Liver (tissue), 9 donors: ENCODE data around the gene NOS1. TPM values are rescaled to one million over a fixed set of nuclear protein-coding genes. Genes with fewer than 3 reads are reported as not detected.

ENCODE experiments used
- DNase-seq: peaks from one replicate; pipeline ENCODE4 v3.0.0-alpha.2; 2017; ENCODE audit warnings: low spot score
- H3K27ac ChIP-seq, 2 donors: one replicate each; pipeline ENCODE4 v1.7.0; 2013; ENCODE audit warnings: inconsistent platforms in 2 of 2, low read length in 2 of 2, control low read depth in 1 of 2, low read depth in 1 of 2, mild to moderate bottlenecking in 1 of 2
- H3K27me3 ChIP-seq, 4 donors: one replicate each; pipeline versions ENCODE4 v1.6.1 to v1.7.0; 2013; ENCODE audit warnings: low read length in 3 of 4, inconsistent platforms in 1 of 4, mild to moderate bottlenecking in 1 of 4, moderate library complexity in 1 of 4; ENCODE audit not compliant: control insufficient read depth in 4 of 4, insufficient read depth in 4 of 4
- H3K36me3 ChIP-seq, 4 donors: one replicate each; pipeline versions ENCODE4 v1.6.1 to v1.7.0; 2013; ENCODE audit warnings: low read length in 3 of 4, mild to moderate bottlenecking in 3 of 4, low read depth in 1 of 4, moderate library complexity in 1 of 4; ENCODE audit not compliant: control insufficient read depth in 4 of 4, insufficient read depth in 3 of 4
- H3K4me1 ChIP-seq, 4 donors: one replicate each; pipeline versions ENCODE4 v1.6.1 to v1.7.0; 2013; ENCODE audit warnings: low read length in 3 of 4, mild to moderate bottlenecking in 3 of 4, moderate library complexity in 1 of 4; ENCODE audit not compliant: control insufficient read depth in 4 of 4, insufficient read depth in 4 of 4
- H3K4me3 ChIP-seq, 3 donors: one replicate each; pipeline versions ENCODE4 v1.6.1 to v1.7.0; 2013; ENCODE audit warnings: low read length in 3 of 3, control low read depth in 1 of 3, low read depth in 1 of 3, mild to moderate bottlenecking in 1 of 3
- H3K9ac ChIP-seq, 2 donors: one replicate each; pipeline ENCODE4 v1.7.0; 2013; ENCODE audit warnings: low read length in 2 of 2, mild to moderate bottlenecking in 2 of 2, moderate library complexity in 2 of 2, control low read depth in 1 of 2, low read depth in 1 of 2
- H3K9me3 ChIP-seq, 4 donors: one replicate each; pipeline versions ENCODE4 v1.6.1 to v1.7.0; 2013; ENCODE audit warnings: low read length in 3 of 4; ENCODE audit not compliant: control insufficient read depth in 4 of 4
- ATF3 ChIP-seq: IDR thresholded peaks from 2 replicates; pipeline ENCODE4 v1.6.1; 2016; ENCODE audit warnings: antibody characterized with exemption
- EGR1 ChIP-seq, 2 donors: IDR thresholded peaks; 2 replicates each; pipeline ENCODE4 v1.6.1; 2016 to 2018; ENCODE audit warnings: antibody characterized with exemption in 2 of 2, low read depth in 2 of 2
- FOXA1 ChIP-seq: IDR thresholded peaks from 2 replicates; pipeline ENCODE4 v1.6.1; 2016; ENCODE audit warnings: antibody characterized with exemption
- FOXA2 ChIP-seq: IDR thresholded peaks from 2 replicates; pipeline ENCODE4 v1.6.1; 2016; ENCODE audit warnings: antibody characterized with exemption
- GABPA ChIP-seq, 2 donors: IDR thresholded peaks in 1 of 2; conservative IDR thresholded peaks in 1 of 2; 2 replicates each; pipeline ENCODE4 v1.6.1; 2016; ENCODE audit warnings: antibody characterized with exemption in 2 of 2, mild to moderate bottlenecking in 1 of 2, moderate library complexity in 1 of 2
- HNF4A ChIP-seq, 2 donors: conservative IDR thresholded peaks; 2 replicates each; pipeline ENCODE4 v1.6.1; 2016; ENCODE audit warnings: antibody characterized with exemption in 2 of 2, mild to moderate bottlenecking in 2 of 2
- HNF4G ChIP-seq: IDR thresholded peaks from 2 replicates; pipeline ENCODE4 v1.6.1; 2016; ENCODE audit warnings: antibody characterized with exemption
- JUND ChIP-seq, 2 donors: IDR thresholded peaks; 2 replicates each; pipeline ENCODE4 v1.6.1; 2016; ENCODE audit warnings: antibody characterized with exemption in 2 of 2
- NR2F2 ChIP-seq: IDR thresholded peaks from 2 replicates; pipeline ENCODE4 v1.6.1; 2016; ENCODE audit warnings: antibody characterized with exemption
- RAD21 ChIP-seq, 2 donors: IDR thresholded peaks; 2 replicates each; pipeline ENCODE4 v1.6.1; 2016; ENCODE audit warnings: antibody characterized with exemption in 2 of 2, mild to moderate bottlenecking in 2 of 2
- RXRA ChIP-seq, 2 donors: IDR thresholded peaks; 2 replicates each; pipeline ENCODE4 v1.6.1; 2017 to 2018; ENCODE audit warnings: antibody characterized with exemption in 2 of 2, mild to moderate bottlenecking in 1 of 2
- SP1 ChIP-seq: IDR thresholded peaks from 2 replicates; pipeline ENCODE4 v1.6.1; 2018; ENCODE audit warnings: antibody characterized with exemption, mild to moderate bottlenecking
- TAF1 ChIP-seq: conservative IDR thresholded peaks from 2 replicates; pipeline ENCODE4 v1.6.1; 2016; ENCODE audit warnings: antibody characterized with exemption, mild to moderate bottlenecking
- YY1 ChIP-seq: IDR thresholded peaks from 2 replicates; pipeline ENCODE4 v1.6.1; 2016; ENCODE audit warnings: antibody characterized with exemption, mild to moderate bottlenecking
- ZBTB33 ChIP-seq: IDR thresholded peaks from 2 replicates; pipeline ENCODE4 v1.6.1; 2016; ENCODE audit warnings: antibody characterized with exemption
- WGBS: extraction: QIAGEN DNeasy Blood & Tissue Kit; methylation state at CpG from one replicate; pipeline ENCODE4 v1.1.7; 2013; 5-methylcytosine and 5-hydroxymethylcytosine counted together
- polyA plus RNA-seq, 2 donors: library from polyadenylated mRNA; stranded (reverse) in 1 of 2; unstranded in 1 of 2; fragments of 200-250 nt in 1 of 2; fragments of >200 nt in 1 of 2; fragmentation: Nextera tagmentation in 1 of 2; extraction: Ambion mirVana in 1 of 2; gene quantifications; one replicate each; pipeline versions ENCODE4 v1.2.1 to v1.2.3, GENCODE V29; 2013 to 2015
- total RNA-seq, 2 donors: library from RNA; depleted of rRNA; stranded (reverse); fragments of >200 nt; gene quantifications; one replicate each; pipeline ENCODE4 v1.2.3, GENCODE V29; 2014
- TF ChIP-seq, protein P1 (sequence below): IDR thresholded peaks from 2 replicates; pipeline ENCODE4 v1.6.1; 2016; ENCODE audit warnings: antibody characterized with exemption, mild to moderate bottlenecking
- TF ChIP-seq, protein P2 (sequence below): fragments of 150-350 bp; IDR thresholded peaks from 2 replicates; pipeline ENCODE4 v1.5.1; 2017; ENCODE audit warnings: improper control_type of control experiment, low read depth, low read length; ENCODE audit not compliant: missing input control
- TF ChIP-seq, protein P3 (sequence below): IDR thresholded peaks from 2 replicates; pipeline ENCODE4 v1.6.1; 2016; ENCODE audit warnings: antibody characterized with exemption
- donor health status: healthy.
- donor health status: healthy.
- donor health status: healthy.
- donor health status: healthy.
- donor health status: healthy.

NOS1 gene
- total and polyA plus RNA-seq, 4 donors = under 0.01 to 0.08 (median 0.01) TPM; not detected in 1

GRCh38 chr12:117343849-117344248, 17.6 kb downstream of the NOS1 start:
- no peak overlapping the region for H3K9ac ChIP-seq
- TF ChIP-seq HNF4A (conservative IDR thresholded peaks at IDR 0.05) (no peak), FOXA1 (no peak), TAF1 (no peak), FOXA2 (no peak), GABPA (IDR thresholded peaks at IDR 0.05 in 1 of 2, conservative IDR thresholded peaks at IDR 0.05 in 1 of 2) (no peak)
- TF ChIP-seq, protein P1, sequence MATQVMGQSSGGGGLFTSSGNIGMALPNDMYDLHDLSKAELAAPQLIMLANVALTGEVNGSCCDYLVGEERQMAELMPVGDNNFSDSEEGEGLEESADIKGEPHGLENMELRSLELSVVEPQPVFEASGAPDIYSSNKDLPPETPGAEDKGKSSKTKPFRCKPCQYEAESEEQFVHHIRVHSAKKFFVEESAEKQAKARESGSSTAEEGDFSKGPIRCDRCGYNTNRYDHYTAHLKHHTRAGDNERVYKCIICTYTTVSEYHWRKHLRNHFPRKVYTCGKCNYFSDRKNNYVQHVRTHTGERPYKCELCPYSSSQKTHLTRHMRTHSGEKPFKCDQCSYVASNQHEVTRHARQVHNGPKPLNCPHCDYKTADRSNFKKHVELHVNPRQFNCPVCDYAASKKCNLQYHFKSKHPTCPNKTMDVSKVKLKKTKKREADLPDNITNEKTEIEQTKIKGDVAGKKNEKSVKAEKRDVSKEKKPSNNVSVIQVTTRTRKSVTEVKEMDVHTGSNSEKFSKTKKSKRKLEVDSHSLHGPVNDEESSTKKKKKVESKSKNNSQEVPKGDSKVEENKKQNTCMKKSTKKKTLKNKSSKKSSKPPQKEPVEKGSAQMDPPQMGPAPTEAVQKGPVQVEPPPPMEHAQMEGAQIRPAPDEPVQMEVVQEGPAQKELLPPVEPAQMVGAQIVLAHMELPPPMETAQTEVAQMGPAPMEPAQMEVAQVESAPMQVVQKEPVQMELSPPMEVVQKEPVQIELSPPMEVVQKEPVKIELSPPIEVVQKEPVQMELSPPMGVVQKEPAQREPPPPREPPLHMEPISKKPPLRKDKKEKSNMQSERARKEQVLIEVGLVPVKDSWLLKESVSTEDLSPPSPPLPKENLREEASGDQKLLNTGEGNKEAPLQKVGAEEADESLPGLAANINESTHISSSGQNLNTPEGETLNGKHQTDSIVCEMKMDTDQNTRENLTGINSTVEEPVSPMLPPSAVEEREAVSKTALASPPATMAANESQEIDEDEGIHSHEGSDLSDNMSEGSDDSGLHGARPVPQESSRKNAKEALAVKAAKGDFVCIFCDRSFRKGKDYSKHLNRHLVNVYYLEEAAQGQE = no peak
- TF ChIP-seq, protein P2, sequence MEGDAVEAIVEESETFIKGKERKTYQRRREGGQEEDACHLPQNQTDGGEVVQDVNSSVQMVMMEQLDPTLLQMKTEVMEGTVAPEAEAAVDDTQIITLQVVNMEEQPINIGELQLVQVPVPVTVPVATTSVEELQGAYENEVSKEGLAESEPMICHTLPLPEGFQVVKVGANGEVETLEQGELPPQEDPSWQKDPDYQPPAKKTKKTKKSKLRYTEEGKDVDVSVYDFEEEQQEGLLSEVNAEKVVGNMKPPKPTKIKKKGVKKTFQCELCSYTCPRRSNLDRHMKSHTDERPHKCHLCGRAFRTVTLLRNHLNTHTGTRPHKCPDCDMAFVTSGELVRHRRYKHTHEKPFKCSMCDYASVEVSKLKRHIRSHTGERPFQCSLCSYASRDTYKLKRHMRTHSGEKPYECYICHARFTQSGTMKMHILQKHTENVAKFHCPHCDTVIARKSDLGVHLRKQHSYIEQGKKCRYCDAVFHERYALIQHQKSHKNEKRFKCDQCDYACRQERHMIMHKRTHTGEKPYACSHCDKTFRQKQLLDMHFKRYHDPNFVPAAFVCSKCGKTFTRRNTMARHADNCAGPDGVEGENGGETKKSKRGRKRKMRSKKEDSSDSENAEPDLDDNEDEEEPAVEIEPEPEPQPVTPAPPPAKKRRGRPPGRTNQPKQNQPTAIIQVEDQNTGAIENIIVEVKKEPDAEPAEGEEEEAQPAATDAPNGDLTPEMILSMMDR = no peak
- no peak overlapping the region for H3K4me3 ChIP-seq
- H3K36me3 ChIP-seq = no peaks in the 10 kb centered on the region
- WGBS = 90% methylated on average over 1 of the region's 1 CpG
- H3K27ac ChIP-seq = no peak overlapping the region
- H3K4me1 ChIP-seq = no peaks in the 10 kb centered on the region
- DNase-seq = no peak
- H3K9me3 ChIP-seq = no peaks in the 10 kb centered on the region
- peaks cover 0 to 7% (median 1%) of the 10 kb centered on the region in 4 donors for H3K27me3 ChIP-seq

- peaks cover 0 to 7% (median 1%) of the 10 kb centered on the region in 4 donors for H3K27me3 ChIP-seq
- no peaks in the 10 kb centered on the region for H3K9me3 ChIP-seq
- no peak for DNase-seq
- no peak overlapping the region for H3K4me3 ChIP-seq
- no peaks in the 10 kb centered on the region for H3K36me3 ChIP-seq
- no peak overlapping the region for H3K27ac ChIP-seq
- H3K9ac ChIP-seq = no peak overlapping the region
- H3K4me1 ChIP-seq = no peaks in the 10 kb centered on the region
- WGBS = 36% methylated on average over 4 of the region's 4 CpGs
- TF ChIP-seq ATF3 (no peak), JUND (IDR thresholded peaks at IDR 0.05) (no peak), TAF1 (no peak), FOXA2 (no peak), NR2F2 (no peak), RXRA (IDR thresholded peaks at IDR 0.05) (no peak), HNF4G (no peak), SP1 (no peak), FOXA1 (no peak), GABPA (IDR thresholded peaks at IDR 0.05 in 1 of 2, conservative IDR thresholded peaks at IDR 0.05 in 1 of 2) (no peak), HNF4A (conservative IDR thresholded peaks at IDR 0.05) (no peak), ZBTB33 (no peak), YY1 (no peak), EGR1 (IDR thresholded peaks at IDR 0.05; ENCODE audit: low read depth in 2 of 2) (no peak), RAD21 (IDR thresholded peaks at IDR 0.05) (no peak)
- TF ChIP-seq, protein P2 = no peak
- TF ChIP-seq, protein P1 = no peak
- TF ChIP-seq, protein P3, sequence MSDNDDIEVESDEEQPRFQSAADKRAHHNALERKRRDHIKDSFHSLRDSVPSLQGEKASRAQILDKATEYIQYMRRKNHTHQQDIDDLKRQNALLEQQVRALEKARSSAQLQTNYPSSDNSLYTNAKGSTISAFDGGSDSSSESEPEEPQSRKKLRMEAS = no peak
These were observed 18.1 kb downstream of the NOS1 start for GRCh38 chr12:117343296-117343695.
